ENCODE data around the gene PUM1.
"Not testable (repeated sequence)": the region's sequence is repeated elsewhere in the genome, so short reads cannot be mapped to it uniquely, and the experiment has no call there.

PUM1 gene, protein sequence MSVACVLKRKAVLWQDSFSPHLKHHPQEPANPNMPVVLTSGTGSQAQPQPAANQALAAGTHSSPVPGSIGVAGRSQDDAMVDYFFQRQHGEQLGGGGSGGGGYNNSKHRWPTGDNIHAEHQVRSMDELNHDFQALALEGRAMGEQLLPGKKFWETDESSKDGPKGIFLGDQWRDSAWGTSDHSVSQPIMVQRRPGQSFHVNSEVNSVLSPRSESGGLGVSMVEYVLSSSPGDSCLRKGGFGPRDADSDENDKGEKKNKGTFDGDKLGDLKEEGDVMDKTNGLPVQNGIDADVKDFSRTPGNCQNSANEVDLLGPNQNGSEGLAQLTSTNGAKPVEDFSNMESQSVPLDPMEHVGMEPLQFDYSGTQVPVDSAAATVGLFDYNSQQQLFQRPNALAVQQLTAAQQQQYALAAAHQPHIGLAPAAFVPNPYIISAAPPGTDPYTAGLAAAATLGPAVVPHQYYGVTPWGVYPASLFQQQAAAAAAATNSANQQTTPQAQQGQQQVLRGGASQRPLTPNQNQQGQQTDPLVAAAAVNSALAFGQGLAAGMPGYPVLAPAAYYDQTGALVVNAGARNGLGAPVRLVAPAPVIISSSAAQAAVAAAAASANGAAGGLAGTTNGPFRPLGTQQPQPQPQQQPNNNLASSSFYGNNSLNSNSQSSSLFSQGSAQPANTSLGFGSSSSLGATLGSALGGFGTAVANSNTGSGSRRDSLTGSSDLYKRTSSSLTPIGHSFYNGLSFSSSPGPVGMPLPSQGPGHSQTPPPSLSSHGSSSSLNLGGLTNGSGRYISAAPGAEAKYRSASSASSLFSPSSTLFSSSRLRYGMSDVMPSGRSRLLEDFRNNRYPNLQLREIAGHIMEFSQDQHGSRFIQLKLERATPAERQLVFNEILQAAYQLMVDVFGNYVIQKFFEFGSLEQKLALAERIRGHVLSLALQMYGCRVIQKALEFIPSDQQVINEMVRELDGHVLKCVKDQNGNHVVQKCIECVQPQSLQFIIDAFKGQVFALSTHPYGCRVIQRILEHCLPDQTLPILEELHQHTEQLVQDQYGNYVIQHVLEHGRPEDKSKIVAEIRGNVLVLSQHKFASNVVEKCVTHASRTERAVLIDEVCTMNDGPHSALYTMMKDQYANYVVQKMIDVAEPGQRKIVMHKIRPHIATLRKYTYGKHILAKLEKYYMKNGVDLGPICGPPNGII

DNA sequence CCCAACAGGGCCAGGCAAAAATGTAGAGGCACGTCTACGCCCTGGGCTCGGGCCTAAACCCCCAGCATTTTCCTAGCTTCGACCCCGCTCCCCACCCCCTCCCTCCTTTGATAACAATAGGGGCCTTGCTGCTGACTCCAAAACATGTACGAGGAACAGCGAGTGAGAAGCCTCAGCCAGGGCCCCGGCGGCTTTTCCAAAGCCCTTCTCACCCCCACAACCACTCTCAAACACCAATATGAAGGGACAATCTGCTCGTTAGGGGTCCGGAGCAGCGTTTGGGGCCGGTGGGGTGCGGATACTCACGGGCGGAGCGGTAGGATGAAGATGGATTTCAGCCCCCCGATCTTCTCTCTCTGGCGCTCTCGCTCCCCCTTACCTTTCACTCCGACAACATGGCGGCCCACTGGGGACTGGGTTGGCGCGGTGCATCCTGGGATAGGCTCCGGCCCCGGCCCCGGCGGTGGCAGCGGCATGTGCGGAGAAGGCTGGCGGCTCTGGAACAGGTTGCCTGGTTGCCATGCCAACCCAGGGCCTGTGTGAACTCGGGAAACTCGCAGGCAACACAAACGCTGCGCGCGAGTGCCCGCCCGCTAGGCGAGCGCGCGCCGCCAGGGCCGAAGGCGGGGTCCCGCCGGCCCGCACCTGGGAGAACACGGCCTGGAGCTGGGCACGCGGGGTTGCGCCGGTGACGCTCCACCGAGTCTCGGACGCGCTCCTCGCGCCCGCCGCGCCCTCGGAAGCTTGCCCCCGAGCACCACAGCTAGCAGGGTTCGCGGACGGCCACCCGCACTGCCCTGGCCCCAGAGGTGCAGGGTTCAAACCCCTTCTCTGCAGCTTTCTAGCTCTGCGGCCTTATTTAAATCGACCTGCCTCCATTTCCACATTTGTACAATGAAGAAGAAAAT lies at the start of gene PUM1:
PUM1 (minus strand) TSS at position 408 of the 908 bp plus-strand sequence. CDS start 6,151 bp downstream, outside the sequence.
- Histone ChIP-seq H3K27ac (peak within 1 kb of the TSS; percentile 81 to 99 (median 95)), H3K4me3 (peak within 1 kb of the TSS; percentile 57 to 87 (median 69))

DNA sequence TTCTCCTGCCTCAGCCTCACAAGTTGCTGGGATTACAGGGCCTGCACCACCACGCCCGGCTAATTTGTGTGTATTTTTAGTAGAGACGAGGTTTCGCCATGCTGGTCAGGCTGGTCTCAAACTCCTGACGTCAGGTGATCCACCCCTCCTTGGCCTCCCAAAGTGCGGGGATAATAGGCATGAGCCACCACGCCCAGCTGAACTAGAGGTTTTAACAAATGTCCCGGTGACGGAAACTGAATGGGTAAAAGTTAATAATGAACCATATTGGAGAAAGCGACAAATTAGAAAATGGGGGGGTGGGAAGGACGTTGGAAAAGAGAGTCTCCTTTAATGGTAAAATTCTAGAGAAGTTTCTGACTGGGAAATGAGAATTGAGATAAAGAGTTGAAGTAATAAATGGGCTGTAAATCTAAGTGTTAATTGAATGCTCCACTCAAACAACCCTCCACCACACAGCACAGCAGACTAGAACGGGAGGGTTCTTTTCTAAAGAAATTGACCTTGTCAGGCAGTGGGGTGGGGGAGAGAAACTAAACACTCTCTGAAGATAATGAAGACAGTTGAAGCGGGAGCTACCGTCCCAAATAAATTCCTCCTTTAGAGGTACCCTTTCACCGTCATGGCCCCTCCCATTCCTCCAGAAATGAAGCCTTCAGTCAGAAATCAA lies 46.9 kb upstream of the PUM1 start:
- H3K4me3 ChIP-seq: no peak overlapping the region
- H3K27ac ChIP-seq: no peak overlapping the region

DNA sequence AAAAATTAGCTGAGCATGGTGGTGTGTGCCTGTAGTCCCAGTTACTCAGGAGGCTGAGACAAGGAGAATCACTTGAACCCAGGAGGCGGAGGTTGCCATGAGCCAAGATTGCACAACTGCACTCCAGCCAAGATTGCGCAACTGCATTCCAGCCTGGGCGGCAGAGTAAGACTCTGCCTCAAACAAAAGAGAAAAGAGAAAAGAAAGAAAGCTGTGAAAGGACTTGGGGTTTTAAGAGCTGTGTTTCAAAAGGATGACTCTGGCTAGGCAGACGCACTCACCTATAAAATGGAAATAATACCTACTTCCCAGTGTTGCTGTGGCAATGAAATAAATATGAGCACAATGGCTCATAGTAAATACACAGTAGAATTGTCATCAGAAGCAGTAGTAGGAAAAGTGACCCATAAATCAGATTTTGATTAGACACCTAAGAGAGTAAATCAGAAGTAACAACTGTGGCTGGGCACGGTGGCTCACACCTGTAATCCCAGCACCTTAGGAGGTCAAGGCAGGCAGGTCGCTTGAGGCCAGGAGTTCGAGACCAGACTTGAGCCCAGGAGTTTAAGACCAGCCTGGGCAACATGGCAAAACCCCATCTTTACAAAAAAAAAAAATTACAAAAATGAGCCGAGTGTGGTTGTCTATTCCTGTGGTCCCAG lies 45.9 kb upstream of the PUM1 start:
- H3K4me3 ChIP-seq: no peak overlapping the region
- no peak overlapping the region for H3K27ac ChIP-seq

DNA sequence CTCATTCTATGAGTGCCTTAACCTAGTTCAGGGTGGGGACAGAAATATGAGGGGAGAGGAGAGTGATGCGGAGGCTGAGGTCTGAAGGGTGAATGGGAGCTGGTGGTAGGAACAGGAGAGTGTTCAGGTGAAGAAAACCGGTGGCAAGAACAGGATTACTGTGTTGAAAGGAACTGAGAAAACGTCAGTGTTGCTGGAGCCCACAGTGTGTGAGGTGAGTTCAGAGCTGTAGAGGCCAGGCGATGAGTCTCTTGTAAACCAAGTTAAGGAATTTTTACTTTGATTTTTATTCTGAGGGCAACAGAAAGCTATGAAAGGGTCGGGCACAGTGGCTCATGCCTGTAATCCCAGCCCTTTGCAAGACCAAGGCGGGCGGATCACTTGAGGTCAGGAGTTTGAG lies 45.3 kb upstream of the PUM1 start:
- no peak overlapping the region for H3K27ac ChIP-seq
- no peak overlapping the region for H3K4me3 ChIP-seq

DNA sequence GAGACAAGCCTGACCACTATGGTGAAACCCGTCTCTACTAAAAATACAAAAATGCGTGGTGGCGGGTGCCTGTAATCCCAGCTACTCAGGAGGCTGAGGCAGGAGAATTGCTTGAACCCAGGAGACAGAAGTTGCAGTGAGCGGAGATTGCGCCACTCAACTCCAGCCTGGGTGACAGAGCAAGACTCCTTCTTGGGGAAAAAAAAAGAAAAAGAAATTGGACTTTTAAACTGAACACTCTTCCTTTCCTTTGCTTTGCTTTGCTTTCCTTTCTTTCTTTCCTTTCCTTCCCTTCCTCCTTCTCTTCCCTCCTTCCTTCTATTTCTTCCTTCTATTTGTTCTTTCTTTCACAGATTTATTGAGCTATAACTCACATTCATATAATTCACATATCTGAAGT lies 43.3 kb upstream of the PUM1 start:
- Histone ChIP-seq H3K27ac (no peak overlapping the region), H3K4me3 (no peak overlapping the region)

DNA sequence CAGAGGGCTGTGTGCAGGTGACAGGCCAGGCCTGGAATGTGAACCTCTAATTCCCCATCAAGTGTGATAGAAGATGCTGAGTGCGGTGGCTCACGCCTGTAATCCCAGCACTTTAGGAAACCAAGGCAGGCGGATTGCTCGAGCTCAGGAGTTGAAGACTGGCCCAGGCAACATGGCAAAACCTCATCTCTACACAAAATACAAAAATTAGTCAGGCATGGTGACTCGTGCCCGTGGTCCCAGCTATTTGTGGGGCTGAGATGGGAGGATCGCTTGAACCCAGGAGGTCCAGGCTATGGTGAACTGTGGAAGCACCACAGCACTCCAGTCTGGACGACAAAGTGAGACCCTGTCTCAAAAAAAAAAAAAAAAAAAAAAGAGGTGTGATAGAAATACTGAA lies 40.1 kb upstream of the PUM1 start:
- no peak overlapping the region for H3K4me3 ChIP-seq
- H3K27ac ChIP-seq: no peak overlapping the region

DNA sequence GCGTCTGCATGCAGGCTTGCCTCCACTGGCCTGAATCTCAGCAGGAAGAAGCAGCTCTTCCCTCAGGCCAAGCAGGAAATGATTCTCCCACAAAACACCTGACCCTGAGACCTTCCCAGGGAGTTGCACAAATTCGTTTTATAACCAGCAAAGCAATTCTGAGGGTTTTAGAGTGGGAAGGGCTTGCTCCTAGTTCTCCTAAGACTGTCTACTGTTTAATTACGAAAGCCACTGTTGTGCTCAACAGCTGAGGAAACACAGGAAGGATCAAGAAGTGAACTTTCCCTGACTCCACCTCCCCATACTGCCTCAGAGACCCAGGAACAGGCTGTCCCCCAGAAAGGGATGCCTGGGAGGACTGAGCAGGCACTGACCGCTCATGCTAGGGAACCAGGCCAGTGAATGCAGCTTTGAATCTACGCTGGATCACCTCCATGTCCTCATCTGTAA lies 37.0 kb upstream of the PUM1 start:
- Histone ChIP-seq H3K27ac (peak overlapping the region in 12 of 21 experiments; percentile 5 to 84 (median 52)), H3K4me3 (no peak overlapping the region)

DNA sequence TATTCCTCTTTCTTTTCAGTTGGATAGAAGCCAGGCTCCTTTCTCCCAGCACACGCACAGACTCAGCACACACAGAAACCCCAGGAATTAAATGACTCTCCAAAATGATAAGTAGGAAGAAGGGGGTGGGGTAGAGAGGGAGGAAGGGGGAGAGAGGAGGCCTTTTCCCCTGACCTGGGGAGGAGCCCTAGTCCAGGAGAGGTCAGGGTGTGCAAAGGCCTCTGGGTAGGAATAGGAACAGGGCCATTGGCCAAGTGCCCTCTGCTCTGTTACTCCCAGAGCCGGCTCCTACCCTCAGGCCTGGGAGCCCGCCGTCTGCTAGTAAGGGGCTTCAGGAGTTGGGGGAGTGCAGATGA lies 35.6 kb upstream of the PUM1 start:
- H3K27ac ChIP-seq: peak overlapping the region in 4 of 21 experiments; percentile 8 to 60 (median 29)

DNA sequence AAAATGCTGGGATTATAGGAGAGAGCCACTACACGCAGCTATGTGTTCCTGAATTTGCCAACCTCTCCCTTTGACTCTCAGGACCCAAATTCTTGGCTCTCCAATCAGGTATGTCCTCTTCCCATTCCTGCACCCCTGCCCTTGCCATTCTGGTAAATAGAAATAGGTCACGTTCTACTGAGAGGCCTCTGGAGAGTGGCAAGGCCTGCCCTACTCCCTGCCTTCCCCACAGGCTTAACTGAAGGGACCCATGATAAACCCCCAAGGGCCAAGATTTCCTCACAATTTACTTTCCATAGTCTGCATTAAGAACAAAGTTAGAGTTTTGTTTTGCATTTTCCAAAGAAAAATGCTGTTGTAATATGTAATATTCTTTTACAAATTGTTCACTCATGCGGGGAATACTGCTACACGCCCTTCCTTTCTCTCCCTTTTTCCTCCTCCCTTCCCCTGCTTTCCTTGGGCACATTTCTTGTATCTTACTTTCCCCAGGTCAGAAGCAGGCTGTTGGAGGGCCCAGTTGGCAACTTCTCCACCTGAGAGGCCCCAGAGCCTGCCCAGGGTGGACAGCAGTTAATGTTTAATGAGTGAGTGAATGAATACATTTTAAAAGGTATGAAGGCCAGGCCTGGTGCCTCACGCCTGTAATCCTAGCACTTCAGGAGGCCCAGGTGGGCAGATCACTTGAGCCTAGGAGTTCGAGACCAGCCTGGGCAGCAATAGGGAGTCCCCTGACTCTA lies 33.9 kb upstream of the PUM1 start:
- Histone ChIP-seq H3K4me3 (no peak overlapping the region), H3K27ac (no peak overlapping the region)

More for the DNA sequence above, 35.6 kb upstream of the PUM1 start:
- no peak overlapping the region for H3K4me3 ChIP-seq

DNA sequence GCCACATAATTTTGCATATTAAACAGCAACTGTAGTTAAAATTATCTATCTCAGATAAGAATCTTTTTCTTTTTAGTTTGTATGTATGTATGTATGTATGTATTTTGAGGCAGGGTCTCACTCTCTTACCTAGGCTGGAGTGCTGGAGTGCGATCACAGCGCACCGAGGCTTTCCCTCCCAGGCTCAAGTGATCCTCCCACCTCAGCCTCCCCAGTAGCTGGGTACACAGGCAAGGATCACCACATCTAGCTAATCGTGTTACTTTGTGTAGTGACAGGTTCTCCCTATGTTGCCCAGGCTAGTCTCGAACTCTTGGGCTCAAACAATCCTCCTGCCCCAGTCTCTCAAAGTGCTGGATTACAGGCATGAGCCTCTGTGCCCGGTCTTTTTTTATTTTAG lies 30.5 kb upstream of the PUM1 start:
- Histone ChIP-seq H3K4me3 (no peak overlapping the region), H3K27ac (no peak overlapping the region)

DNA sequence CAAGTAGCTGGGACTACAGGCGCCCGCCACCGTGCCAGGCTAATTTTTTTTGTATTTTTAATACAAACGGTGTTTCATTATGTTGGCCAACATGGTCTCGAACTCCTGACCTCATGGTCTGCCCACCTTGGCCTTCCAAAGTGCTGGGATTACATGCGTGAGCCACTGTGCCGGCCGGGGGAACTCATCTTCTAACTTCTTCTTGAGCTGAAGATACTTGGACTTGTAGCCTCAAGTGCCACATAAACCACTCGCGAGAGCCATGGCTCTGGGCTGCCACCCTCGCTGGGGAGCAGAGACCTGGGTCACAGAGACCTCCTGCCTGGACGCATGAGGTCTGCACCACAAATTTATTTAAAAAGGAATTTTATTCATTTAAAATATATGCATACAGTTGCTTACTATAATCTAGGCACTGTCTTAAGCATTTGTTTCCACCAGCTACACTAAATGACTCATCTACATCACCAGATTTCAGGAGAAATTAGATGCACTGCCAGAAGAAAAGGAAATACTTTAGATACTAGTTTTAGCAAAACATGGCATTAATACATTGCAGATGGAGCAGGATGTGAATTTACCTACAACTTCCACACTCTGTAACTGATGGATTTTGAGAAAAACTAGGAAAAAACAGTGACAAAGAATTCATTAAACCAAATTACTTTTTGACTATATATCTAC lies 29.9 kb upstream of the PUM1 start:
- Histone ChIP-seq H3K27ac (no peak overlapping the region), H3K4me3 (no peak overlapping the region)

DNA sequence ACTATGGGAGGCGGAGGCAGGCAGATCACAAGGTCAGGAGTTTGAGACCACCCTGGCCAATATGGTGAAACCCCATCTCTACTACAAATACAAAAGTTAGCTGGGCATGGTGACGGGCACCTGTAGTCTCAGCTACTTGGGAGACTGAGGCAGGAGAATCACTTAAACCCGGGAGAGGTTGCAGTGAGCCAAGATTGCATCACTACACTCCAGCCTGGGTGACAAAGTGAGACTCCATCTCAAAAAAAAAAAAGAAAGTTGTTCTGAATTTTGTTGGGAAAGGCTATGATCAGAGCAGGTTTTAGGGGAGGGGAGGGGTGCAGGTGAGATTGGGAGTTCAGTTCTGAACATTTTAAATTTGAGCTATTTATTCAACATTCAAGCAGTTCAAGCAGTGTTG lies 22.6 kb upstream of the PUM1 start:
- not testable (repeated sequence) for H3K27ac ChIP-seq, H3K4me3 ChIP-seq

DNA sequence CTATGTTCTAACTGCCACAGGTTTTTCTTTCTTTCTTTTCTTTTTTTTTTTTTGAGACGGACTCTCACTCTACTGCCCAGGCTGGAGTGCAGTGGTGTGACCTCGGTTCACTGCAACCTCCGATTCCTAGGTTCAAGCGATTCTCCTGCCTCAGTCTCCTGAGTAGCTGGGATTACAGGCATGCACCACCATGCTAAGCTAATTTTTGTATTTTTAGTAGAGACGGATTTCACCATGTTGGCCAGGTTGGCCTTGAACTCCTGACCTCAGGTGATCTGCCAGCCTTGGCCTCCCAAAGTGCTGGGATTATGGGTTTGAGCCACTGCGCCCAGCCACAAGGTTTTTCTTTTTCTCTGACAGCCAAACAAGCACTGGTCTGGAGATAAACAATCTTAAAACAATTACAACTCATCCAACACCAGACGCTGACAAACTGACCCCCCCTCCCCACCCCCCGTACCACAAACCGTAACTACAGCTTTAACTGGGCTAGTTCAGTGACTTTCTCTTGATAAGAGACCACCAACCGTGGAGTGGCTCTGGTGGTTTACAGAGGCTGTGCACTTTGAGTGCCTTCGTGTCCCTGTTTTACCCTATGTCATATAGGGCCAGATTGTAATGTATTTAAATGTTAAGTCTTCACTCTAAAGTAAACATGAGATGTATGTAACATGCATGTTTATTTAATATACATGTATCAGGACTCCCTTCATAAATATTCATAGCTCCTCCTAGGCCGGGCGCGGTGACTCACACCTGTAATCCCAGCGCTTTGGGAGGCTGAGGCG lies 19.5 kb upstream of the PUM1 start:
- Histone ChIP-seq H3K27ac (no peak overlapping the region), H3K4me3 (no peak overlapping the region)

DNA sequence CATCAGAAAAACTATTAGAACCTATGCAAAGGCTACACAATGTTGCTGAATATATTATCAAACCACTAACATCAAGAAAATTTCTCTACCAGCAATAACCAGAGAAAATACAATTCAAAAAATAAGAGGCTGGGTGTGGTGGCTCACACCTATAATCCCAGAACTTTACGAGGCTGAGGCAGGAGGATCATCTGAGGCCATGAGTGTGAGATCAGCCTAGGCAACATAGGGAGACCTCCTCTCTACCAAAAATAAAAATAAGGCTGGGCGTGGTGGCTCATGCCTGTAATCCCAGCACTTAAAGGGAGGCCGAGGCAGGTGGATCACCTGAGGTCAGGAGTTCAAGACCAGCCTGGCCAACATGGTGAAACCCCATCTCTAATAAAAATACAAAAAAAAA lies 16.9 kb upstream of the PUM1 start:
- no peak overlapping the region for H3K4me3 ChIP-seq
- H3K27ac ChIP-seq: no peak overlapping the region

DNA sequence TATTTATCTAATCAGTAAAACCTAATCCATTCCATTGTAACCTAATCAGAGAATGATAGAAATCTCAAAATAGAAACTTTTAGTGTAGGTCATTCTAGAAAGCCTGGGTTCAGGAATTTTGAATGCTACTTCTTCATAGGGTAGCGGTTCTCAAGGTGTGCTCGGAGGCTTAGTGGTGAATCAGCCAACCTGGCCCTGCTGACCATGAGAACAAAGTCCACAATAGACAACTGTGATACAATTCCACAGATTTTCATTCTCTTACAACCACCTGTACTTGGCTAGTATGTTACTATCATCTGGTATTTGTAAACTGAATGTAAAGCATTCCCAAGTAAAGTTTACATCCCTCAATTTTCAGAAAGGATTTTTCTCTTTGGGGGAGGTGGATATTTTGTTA lies 7.5 kb upstream of the PUM1 start:
- H3K27ac ChIP-seq: no peak overlapping the region
- no peak overlapping the region for H3K4me3 ChIP-seq

DNA sequence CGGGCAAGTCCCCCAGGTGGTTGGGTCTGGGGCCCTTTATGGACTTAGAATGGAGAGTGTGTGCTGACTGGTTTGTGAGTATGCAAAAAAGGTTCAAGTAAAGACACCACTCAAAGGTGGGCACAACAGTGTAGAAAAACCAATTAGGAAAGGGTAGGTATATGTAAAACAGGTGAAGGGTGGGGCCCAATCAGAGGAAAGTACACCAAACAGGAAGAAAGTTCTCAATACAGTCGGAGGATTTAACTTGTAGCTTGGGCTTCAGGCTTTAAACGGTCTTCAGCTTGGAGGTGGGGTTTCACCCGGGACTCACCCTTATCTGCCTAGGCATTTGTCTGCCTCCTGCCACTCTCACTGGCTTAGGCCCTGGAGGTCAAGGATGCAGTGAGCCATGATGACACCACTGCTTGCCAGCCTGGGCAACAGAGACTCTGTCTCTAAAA lies 6.8 kb upstream of the PUM1 start:
- Histone ChIP-seq H3K27ac (no peak overlapping the region), H3K4me3 (no peak overlapping the region)

Data from skin epidermis (tissue), 12 donors.